Measurements from ENCODE around the gene REXO4. TPM values are rescaled to one million over a fixed set of nuclear protein-coding genes. Genes with fewer than 3 reads are reported as not detected.

REXO4 gene
- total RNA-seq = 13.1 and 19.5 TPM in 2 replicates

GRCh38 chr9:133417541-133418461, at the start of gene REXO4:
REXO4 (minus strand) TSS chr9:133418010; CDS start chr9:133417844, 166 bp downstream.

GRCh38 chr9:133459476-133460404, 41.9 kb upstream of the REXO4 start, which contains the start of gene CACFD1:
CACFD1 (plus strand) TSS chr9:133459978; CDS start chr9:133460067, 89 bp downstream.

GRCh38 chr9:133421615-133422542, 4.1 kb upstream of the REXO4 start, which contains the start of gene ADAMTS13:
ADAMTS13 (plus strand) TSS chr9:133422367; CDS start chr9:133422444, 77 bp downstream.

GRCh38 chr9:133375724-133376654, 41.8 kb downstream of the REXO4 start, which contains the start of the genes STKLD1 and SURF4:
STKLD1 (plus strand) TSS chr9:133376366; CDS start chr9:133376474, 108 bp downstream.
SURF4 (minus strand) TSS chr9:133376060; CDS start chr9:133375969, 91 bp downstream.

GRCh38 chr9:133356391-133357091, 61.3 kb downstream of the REXO4 start, which contains the start of the genes SURF1 and SURF2:
SURF1 (minus strand) TSS chr9:133356487; CDS start chr9:133356453, 34 bp downstream.
SURF2 (plus strand) TSS chr9:133356550; CDS start chr9:133356593, 43 bp downstream.

Other genes with a start within 250 kb of the REXO4 start
- not detected in 2 replicates for gene OBP2B, start 208.8 kb downstream of the REXO4 start, total RNA-seq
- gene ABO, start 142.8 kb downstream of the REXO4 start, total RNA-seq = 0.43 TPM in 2 replicates
- 8.0 and 10.5 TPM in 2 replicates for gene SURF6, start 81.8 kb downstream of the REXO4 start, total RNA-seq
- 12.1 and 12.5 TPM in 2 replicates for gene MED22, start 69.9 kb downstream of the REXO4 start, total RNA-seq
- 2,195 and 2,415 TPM in 2 replicates for gene RPL7A, start 69.8 kb downstream of the REXO4 start, total RNA-seq
- 21.3 and 31.9 TPM in 2 replicates for gene SURF1, start 61.5 kb downstream of the REXO4 start, total RNA-seq
- gene SURF2, start 61.5 kb downstream of the REXO4 start, total RNA-seq = 10.1 and 12.5 TPM in 2 replicates
- gene SURF4, start 42.0 kb downstream of the REXO4 start, total RNA-seq = 283 and 354 TPM in 2 replicates
- gene STKLD1, start 41.6 kb downstream of the REXO4 start, total RNA-seq = 0.69 and 0.98 TPM in 2 replicates
- gene ADAMTS13, start 4.4 kb upstream of the REXO4 start, total RNA-seq = 0.52 and 0.65 TPM in 2 replicates
- gene CACFD1, start 42.0 kb upstream of the REXO4 start, total RNA-seq = 10.7 and 11.0 TPM in 2 replicates
- gene SLC2A6, start 61.1 kb upstream of the REXO4 start, total RNA-seq = 8.2 and 13.2 TPM in 2 replicates
- gene MYMK, start 106.9 kb upstream of the REXO4 start, total RNA-seq = not detected in 2 replicates
- 0.09 and 0.11 TPM in 2 replicates for gene ADAMTSL2, start 116.7 kb upstream of the REXO4 start, total RNA-seq
- gene FAM163B, start 191.4 kb upstream of the REXO4 start, total RNA-seq = not detected in 2 replicates
- not detected in 2 replicates for gene DBH, start 218.4 kb upstream of the REXO4 start, total RNA-seq